GM21390 (cell line): ENCODE data around the gene KCNH1.

Source experiments
- ATAC-seq: cut with Tn5 transposase; IDR thresholded peaks from one replicate; pipeline ENCODE4 v1.9.1; 2021; ENCODE audit not compliant: unreplicated experiment

Gene KCNH1, protein sequence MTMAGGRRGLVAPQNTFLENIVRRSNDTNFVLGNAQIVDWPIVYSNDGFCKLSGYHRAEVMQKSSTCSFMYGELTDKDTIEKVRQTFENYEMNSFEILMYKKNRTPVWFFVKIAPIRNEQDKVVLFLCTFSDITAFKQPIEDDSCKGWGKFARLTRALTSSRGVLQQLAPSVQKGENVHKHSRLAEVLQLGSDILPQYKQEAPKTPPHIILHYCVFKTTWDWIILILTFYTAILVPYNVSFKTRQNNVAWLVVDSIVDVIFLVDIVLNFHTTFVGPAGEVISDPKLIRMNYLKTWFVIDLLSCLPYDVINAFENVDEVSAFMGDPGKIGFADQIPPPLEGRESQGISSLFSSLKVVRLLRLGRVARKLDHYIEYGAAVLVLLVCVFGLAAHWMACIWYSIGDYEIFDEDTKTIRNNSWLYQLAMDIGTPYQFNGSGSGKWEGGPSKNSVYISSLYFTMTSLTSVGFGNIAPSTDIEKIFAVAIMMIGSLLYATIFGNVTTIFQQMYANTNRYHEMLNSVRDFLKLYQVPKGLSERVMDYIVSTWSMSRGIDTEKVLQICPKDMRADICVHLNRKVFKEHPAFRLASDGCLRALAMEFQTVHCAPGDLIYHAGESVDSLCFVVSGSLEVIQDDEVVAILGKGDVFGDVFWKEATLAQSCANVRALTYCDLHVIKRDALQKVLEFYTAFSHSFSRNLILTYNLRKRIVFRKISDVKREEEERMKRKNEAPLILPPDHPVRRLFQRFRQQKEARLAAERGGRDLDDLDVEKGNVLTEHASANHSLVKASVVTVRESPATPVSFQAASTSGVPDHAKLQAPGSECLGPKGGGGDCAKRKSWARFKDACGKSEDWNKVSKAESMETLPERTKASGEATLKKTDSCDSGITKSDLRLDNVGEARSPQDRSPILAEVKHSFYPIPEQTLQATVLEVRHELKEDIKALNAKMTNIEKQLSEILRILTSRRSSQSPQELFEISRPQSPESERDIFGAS

DNA sequence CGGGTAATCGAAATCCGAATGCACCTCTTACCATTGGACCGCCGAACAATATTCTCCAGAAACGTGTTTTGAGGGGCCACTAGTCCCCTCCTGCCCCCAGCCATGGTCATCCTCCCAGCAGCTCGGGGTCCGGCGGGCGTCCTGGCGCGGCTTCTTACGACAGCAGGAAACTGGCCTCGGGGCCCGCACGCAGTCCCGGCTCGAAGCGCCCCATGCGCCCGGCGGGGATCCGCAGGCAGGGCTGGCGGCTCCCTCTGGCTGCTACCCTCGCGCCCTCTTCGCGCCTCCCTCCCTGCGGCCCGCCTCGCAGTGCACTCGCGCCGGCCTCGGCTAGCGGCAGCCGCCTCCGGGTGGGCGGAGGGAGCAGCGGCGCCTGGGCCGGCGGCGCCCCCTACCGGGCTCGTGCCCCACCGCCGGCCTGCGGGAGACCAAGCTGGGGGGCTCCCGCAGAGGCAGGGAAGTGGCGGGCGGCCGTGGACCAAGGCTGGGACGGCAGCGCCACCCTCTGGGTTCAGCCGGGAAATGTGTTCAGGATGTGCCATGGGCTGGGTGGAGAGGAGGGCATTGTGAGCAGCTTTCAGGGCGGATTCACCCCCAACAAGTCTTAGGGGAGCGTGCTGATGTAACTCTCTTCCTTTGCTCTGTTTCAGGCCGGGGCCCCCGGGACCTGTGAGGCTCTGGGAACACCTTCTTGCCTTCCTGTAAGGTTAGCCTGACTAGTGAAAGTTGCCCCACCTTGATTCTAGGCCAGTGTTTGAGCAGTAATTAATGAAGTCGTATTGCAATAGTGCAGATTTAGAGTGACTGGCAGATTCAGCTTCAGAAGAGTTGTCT, at the start of gene KCNH1:
KCNH1 (minus strand) TSS at position 313 of the 834 bp plus-strand sequence; CDS start at position 110, 203 bp downstream.
- peak; percentile 91 for ATAC-seq

GRCh38 chr1:211182746-211183145, 48.8 kb upstream of the KCNH1 start:
- ATAC-seq, result no peak

- ATAC-seq, result no peak
These were observed 40.4 kb upstream of the KCNH1 start for GRCh38 chr1:211174375-211174774.

DNA sequence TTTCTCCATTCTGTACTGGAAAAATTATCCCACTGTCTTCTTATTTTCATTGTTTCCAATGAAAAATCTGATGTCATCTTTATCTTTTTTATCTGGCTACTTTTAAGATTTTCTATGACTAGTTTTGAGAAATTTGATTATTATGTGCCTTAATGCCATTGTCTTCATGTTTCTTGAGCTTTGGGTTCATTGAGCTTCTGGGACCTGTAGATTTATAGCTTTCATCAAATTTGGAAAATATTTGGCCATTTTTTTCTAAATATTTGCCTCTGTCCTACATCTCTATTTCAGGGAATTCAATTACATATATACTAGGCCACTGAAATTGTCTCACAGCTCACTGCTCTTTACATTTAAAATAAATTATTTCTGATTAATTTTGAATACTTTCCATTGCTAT, 38.7 kb upstream of the KCNH1 start:
- no peak for ATAC-seq

DNA sequence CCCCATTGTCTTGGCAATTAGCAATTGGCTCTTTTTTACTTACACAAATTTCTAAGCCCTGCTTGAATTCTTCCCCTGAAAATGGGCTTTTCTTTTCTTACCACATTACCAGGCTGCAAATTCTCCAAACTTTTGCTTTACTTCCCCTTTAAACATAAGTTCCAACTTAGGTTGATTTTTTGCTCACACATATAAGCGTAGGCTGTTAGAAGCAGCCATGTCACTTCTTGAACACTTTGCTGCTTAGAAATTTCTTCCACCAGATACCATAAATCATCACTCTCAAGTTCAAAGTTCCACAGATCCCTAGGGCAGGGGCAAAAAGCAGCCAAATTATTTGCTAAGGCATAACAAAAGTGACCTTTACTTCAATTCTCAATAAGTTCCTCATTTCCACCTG, 35.4 kb upstream of the KCNH1 start:
- ATAC-seq, result no peak

- no peak for ATAC-seq
These were observed 24.9 kb upstream of the KCNH1 start for GRCh38 chr1:211158866-211159265.

DNA sequence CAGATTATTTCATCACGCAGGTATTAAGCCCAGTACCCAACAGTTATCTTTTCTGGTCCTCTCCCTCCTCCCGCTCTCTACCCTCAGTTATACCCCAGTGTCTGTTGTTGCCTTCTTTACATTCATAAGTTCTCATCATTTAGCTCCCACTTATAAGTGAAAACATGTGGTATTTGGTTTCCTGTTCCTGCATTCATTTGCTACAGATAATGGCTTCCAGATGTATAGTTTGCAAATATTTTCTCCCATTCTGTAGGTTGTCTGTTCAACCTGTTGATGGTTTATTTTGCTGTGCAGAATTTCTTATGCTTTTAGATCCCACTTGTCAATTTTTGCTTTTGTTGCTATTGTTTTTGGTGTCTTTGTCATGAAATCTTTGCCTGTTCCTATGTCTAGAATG, 21.1 kb upstream of the KCNH1 start:
- ATAC-seq, result no peak

DNA sequence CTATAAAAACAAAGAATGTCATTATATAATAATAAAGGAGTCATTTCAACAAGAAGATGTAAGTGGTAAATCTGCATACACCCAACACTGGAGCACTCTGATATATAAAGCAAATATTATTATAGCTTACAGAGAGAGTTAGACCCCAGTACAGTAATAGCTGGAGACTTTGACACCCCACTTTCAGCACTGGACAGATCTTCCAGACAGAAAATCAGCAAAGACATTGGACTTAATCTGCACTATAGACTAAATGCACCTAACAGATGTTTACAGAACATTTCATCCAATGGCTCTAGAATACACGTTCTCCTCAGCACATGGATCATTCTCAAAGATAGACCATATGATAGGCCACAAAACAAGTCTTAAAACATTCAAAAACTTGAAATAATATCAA, 20.0 kb upstream of the KCNH1 start:
- ATAC-seq, result no peak

GRCh38 chr1:211148366-211148765, 14.4 kb upstream of the KCNH1 start:
- no peak for ATAC-seq

DNA sequence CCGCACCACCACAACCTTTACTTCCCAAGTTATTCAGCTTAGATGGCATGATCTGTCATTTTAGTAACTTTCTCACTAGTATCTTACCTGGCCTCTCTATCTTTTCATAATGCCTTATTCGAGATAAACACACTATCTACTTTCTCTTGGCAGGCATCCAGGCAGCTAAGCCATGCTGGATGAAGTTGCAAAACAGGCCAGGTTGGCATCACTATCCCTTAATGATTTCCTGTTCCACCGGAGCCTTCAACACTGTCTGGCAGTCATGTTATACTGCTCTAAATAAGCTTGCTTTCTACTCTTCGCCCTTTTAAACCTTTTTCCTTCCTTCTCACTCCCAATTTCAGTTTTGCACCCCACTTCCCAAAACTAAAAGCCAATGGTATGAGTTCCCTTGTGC, 12.0 kb upstream of the KCNH1 start:
- ATAC-seq, result no peak

DNA sequence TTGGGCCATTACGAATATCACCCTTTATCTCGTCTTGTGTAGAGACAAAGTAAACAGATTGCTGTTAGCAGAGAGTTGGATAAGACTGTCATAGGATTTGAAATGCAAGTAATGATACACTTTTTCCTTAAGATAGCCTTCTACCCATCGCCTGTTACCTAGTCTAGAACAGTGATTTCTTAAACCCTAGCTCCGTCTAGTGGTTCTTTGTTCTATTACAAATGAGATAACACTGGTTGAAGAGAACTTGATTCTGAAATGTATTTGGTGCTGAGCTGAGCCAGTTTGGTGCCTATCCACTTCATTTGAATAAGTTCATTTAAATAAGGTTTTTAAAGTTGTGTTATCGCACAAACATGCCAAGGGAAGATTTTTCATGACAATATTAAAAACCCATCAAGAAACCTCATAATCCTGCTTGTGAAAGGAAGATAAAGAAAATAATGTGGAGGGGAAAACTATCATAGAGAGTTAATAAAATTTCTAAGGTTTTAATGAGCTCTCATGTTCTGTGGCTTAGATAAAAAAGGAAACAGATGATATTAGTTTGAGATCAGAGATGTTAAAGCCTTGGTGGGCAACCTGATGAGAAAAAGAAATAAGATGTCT, 1.5 kb upstream of the KCNH1 start:
- ATAC-seq, result no peak

DNA sequence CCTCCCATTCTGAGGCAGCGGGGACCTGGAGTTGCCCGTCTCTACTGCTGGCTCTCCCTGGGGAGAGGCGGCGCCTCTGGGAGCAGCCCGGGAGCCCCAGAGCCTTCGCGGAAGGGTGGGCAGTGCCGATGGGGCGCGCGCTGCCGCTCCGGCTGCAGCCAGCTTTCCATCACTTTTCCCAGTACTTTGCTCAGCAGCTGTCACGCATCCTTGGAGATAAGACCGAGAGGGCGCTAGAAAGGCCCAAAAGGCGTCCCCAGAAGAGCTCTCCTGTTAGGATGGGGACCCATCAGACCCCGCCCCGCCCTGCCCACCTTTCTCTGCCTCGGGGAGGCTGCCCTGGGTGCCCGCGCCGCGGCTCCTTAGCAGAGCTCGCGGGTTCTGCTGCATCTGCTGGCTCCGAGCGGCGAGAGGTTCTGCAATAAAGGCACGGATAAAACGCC, 534 bp downstream of the KCNH1 start:
- ATAC-seq, result no peak

- ATAC-seq, result no peak
These were observed 1.1 kb downstream of the KCNH1 start for GRCh38 chr1:211132721-211133392.

- no peak for ATAC-seq
These were observed 4.2 kb downstream of the KCNH1 start for GRCh38 chr1:211129776-211130175.

DNA sequence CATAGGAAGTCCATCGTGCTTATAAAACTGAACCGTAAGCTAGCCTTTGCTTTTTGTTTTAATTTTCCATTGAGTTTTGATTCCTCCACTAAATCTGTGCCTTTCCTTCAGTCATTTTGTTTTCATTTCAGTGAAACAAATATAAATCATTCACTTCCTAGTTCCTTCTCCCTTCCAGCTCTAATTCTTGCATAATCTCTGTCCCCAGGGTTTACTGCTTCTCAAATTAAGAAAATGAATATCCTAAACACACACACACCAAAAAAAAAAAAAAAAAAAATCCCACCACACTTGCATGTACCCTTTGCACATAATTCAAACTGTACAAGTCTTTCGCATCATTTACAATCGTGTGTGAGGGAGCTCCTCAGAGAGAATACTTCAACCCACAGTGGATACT, 6.8 kb downstream of the KCNH1 start:
- ATAC-seq, result no peak

DNA sequence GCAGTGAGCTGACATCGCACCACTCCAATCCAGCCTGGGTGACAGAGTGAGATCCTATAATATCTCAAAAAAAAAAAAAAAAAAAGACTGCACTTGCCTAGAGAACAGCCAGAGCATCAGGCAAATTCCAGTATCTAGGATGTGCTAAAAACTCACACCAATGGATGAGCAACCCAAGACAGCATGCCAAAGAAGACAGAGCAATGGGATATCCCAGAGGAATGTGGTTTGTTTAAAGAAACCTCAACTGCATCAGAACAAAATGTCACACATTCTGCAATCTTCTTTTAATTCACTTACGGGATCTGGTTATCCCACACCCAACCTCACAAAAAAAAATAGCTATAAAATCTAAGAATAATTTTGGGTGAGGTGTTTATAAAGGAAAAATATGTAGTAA, 7.3 kb downstream of the KCNH1 start:
- ATAC-seq, result no peak

DNA sequence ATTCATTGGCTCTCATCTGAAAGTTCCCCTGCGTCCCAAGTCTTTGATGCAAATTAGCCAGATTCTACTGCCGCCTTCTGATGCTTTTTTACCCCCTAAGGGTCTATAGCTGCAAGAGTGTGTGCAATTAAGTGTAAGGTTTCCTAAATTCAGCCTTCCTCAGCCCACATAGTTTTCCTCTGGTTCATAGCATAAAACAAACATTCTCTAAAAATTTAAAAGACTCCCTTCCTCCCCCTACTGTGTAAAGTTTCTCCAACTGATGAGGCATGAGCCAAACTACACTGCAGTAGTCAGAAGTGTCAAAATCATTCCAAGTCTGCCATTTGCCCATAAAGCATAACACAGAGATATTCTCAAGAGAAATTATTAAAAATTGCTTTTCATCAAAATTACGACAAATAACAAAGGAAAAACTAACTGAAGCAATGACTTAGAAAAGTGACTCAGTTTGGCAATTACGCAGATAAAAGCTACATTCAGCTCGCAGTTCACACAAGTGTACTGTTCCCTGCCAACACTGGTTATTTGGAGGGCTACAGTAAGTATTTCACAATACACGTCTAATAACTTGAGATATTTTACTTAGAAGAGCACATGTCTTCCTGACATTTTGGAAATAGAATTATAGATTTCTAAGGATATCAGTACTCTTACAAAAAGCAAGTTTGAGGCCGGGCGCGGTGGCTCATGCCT, 15.4 kb downstream of the KCNH1 start:
- ATAC-seq, result no peak

GRCh38 chr1:211114446-211114845, 19.5 kb downstream of the KCNH1 start:
- ATAC-seq, result no peak

- ATAC-seq, result no peak
These were observed 20.4 kb downstream of the KCNH1 start for GRCh38 chr1:211113566-211113965.
